Eye (tissue), 1 donor: ENCODE results near the gene PLSCR5.

Experiments
- DNase-seq: peaks from one replicate; pipeline ENCODE4 v3.0.0-alpha.2; 2015

PLSCR5 gene, protein sequence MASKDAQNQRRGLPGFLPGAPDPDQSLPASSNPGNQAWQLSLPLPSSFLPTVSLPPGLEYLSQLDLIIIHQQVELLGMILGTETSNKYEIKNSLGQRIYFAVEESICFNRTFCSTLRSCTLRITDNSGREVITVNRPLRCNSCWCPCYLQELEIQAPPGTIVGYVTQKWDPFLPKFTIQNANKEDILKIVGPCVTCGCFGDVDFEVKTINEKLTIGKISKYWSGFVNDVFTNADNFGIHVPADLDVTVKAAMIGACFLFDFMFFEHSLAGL

DNA sequence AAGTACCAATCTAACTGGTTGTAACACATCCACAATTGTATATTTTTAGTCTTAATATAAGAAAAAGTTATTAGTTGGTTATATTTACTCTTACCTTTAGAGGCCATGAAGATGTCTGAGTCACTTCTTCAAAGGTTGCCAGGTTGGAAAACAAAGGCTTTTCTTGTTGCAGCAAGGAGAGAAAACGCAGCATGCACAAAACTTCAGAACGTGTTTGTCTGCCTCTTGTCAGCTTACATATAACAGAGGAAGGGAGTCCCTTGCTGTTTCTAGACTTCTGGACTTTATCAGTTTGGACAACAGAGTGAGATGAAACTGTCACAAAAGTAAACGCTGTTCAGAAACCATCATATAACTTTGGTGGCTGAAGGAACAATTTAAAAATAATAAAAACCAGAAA lies at the start of gene PLSCR5:
PLSCR5 (minus strand) TSS at position 241 of the 400 bp plus-strand sequence; CDS start at position 107, 134 bp downstream.
- DNase-seq, result no peak

DNA sequence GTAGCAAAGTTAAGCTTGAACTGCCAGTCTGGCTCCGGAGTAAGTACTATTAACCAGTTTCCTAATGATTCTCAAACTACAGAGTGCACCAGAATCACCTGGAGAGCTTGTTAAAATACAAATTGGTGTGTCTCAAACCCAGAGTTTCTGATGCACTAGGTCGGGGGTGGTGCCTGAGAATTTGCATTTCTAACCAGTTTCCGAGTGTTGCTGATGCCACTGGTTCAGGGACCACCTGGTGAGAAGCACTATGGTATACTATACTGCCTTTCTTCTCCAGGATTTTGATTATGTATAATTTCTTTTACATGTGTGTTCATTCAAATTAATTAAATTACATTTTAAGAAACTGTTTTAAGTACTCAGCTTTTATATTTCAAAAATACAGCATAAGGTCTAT lies 48.8 kb upstream of the PLSCR5 start:
- no peak for DNase-seq

DNA sequence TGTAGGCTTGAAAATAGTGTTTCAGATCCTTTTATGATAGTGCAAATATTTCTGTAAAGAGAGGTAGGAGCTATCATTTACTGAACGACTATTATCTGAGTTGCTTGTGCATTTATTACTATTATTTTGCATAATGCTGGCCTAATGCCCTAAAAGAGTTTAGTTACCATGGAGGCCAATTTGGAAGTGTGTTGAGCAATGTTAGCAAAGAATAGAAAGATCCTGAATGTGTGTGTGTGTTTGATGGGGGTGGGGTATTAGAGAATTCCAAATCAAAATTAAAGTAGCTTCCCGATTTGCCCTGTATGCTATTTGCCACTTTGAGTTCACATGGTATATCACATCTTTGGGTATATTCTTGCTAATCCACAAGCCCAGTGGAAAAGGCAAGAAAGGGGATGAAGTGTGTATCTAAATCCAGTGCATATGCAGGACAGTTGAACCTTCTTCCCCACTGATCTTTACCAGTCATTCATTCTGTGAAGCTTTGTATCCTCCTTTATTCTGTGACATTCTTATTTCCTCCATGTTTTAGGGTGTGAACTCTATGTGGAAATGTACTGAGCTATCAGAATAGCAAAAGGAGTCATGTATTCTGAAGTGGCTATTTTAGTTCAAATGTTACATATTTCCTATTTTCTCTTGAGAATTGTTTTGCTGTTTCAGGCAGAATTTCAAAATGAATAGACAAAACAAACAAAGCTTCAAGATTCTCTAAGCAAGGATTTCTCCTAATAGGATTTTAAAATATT lies 45.7 kb upstream of the PLSCR5 start:
- no peak for DNase-seq

DNA sequence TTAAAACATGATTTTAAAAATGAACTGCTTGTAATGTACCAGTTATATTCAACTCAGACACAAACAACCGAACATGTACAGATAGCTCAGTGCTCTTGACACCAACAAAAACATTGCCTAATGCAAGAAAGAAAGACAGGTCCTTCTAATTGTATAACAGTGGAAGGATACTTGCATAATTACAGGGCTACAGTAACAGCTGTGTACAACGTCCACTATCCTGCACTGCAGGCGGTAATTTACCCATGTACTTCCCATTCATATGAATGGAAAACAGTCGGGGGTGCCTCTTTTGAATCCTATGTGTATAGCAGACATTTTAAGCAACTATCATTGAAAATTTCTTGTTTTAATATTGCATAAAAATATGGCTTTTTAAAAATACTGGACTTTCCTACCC lies 41.1 kb upstream of the PLSCR5 start:
- peak; percentile 22 for DNase-seq

DNA sequence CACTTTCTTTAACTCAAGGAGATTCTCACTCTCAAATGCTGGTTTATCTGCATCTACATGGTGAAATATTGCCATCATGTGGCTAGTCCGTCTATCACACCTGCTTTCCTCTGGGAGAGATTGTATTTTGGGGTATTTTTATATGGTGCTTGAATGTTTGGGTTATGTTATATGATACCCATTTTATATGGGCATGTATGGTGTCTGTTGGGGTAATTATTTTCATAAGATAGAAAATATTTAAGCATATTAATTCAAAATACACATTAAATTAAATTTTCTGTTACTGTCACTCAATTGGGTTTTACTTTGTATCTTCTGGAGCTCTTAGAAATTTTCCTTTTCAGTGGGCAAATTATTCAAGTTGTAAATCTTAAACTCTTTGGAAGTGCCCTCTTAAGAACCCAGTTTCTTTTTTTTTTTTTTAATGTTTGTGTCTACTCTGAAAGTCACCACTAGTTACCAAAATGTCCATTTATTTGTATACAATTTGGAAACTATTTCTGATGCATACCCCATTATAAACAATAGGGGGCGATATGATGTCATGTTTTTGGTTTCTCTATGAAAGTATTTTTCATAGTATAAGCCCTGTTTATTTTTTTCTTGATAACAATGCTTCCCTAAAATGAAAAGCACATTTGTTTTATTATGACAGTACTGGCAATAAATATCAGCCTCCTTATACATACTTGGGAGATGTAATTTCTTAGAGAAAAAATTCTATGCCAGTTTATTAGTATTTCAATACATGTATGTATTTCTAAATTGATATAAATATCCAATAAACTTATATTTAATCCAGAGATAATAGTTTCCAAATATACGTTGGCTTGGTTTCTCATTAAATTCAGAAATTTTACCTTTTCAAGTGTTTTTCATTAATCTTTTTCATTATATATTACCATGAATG lies 36.1 kb upstream of the PLSCR5 start:
- DNase-seq, result peak; percentile 76

DNA sequence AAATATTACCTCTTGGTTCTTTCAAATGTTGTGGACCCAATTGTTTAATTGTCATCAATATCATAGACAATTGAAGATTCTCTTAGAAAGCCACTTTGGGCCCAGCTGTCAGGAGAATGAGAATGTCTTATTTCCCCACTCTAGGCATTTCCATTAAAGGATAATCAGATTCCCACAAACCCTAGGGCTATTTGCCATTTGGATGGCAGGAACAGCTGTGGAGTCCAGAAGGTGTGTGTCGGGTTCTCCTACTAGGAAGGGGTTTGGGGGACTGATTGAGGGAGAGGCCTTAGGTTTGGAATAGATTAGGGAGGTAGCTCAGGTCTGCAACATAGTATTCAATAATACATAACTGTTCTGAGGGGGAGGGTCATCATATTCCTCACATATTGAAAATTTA lies 35.2 kb upstream of the PLSCR5 start:
- DNase-seq, result peak; percentile 29

DNA sequence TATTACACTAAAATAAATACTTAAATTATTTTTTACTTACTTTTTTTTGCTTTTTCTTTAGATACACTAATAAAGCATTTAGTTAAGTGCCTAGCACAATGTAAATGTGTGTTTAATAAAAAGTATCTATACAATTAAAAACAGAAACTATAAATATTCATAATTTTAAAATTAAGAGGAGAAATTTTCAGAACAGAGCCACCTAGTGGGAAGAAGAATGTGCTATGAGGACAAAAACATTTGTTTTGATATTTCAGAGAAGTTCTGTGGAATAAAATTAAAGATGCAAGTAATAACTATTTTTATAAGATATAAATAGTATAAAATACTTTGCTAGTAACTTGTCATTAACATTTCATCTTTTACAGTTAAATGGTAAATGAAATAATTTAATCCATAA lies 33.6 kb upstream of the PLSCR5 start:
- no peak for DNase-seq

DNA sequence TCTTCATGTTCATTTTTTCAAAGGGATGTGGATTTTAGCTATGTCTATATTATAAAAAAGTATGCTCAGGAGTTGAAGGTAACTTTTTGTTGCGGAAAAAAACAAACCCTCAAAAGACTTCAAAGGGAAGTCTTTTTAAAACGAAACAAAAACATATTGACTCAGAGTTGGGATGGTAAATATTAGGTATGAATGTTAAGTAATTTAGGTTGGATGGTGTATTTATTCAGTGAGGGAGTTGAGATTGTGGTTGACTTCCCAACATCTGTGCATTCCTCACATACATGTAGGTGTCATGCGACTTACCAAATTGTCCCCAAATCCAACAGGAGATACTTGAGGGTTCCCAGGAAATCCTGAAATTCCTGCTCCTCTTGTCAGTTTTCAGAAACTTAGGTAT lies 32.7 kb upstream of the PLSCR5 start:
- no peak for DNase-seq

DNA sequence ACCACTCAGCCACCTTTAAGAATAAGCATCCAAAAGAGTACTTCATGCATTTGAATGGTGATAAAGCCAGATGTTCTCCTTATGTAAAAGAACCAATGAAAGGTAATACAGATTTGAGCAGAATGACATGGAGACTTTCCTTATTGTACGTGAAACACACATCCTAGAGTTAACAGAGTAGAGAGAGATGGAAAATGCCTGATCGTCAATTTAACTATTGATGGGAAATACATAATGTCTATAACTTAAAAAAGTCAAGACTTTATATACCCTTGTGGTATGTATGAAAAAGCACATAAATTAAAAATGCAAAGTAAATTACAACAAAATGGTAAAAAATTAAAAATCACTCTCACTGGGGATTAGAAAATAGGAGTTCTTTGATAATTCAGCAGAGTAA lies 31.7 kb upstream of the PLSCR5 start:
- no peak for DNase-seq

DNA sequence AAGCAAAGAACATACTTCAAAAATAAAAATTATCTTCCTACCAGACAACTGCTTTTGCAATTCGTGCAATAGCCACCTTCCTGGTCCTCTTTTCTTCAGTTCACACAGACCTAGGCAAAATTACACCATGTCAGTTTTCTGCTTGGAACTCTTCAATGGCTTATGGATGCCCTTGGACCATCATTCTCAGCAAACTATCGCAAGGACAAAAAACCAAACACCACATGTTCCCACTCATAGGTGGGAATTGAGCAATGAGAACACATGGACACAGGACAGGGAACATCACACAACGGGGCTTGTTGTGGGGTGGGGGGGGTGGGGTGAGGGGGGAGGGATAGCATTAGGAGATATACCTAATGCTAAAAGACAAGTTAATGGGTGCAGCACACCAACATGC lies 29.2 kb upstream of the PLSCR5 start:
- no peak for DNase-seq

DNA sequence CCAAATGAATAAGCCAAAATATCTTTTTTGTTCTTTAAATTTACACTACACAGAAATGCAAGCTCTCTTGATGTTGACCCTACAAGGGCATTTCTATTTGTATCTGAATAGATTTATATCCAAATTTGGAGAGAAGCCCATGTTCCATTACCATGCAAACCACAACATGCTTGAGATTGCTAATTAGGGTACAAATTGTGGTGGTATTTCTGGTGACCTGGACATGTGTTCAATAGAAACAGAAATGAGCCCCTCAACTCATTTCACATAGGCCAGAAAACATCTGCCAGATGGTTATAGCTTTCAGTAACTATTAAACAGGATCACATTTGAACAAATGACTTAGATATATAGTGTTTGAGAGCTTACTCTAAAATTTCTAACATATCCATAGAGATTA lies 23.5 kb upstream of the PLSCR5 start:
- DNase-seq, result no peak

DNA sequence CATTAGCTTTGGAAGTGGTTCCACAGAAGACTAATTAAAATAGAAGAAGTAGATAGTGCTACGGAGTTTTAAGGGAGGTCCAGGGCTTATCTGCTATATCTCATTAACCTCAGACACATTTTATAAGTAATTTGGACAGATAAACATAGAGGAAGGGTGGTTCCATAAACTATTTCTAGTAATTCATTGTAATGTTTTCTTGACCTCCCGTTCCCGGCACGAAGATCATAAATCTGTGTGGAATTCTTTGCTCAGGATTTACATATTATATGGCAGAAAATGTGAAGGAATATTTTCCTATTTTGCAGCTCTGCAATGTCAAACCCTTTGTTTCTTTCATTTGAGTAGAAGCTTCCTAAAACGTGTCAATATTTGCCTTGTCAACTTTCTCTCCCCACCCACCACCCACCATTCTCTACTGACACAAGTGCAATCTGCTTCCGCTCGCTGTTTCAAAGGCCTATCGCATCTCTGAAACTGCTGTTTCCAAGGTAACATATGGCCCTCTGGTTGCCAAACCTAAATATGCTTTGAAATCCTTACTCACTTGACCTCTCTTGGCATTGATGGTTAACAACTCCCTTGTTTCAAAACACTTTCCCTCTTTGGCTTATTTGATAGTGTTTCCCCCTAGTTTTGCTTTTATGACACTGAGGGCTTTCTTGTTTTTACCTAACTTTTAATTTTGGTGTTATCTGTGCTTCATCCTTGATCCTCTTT lies 21.4 kb upstream of the PLSCR5 start:
- no peak for DNase-seq

DNA sequence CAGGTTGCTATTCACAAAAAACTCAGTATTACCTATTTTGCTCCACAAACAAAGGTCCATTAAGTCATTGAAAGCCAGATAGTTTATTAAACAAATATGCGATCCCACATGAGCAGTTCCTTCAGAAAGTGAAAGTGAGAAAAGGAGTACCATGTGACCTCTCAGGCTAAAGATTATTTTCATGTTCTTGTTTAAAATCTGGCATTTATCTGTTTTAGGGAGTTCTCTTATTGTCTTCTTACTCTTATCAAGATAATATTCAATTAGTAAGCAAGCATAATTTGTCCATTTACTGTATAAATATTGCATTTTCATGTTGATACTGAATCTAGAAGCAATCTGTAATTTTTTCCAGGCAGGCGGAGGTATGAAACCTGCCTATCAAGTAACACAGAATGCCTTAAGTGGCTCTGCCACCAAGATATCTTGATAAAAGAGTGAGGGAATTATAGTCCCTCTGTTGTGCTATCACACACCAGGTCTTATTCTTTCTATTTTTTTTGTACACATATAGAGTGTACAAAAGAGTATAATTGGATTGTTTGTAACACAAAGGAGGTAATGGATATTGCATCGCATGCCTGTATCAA lies 20.1 kb upstream of the PLSCR5 start:
- no peak for DNase-seq

DNA sequence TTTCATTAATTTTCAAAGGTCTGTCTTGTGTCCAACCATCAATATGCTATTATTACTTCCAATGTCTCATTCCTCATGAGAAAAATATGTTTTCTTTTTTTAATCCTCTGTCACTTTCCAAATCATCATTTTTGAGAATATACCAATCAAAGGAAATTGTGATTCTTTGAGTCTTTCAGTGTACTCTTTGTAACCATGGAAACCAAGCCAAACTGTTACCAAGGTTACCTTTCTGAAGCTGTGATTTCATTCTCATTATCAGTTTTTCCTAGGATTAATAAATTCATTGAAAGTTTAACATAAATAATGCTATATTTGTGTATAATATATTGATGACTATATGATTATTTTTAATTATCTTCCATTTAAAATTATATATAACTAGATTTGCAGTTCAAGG lies 16.6 kb upstream of the PLSCR5 start:
- no peak for DNase-seq

DNA sequence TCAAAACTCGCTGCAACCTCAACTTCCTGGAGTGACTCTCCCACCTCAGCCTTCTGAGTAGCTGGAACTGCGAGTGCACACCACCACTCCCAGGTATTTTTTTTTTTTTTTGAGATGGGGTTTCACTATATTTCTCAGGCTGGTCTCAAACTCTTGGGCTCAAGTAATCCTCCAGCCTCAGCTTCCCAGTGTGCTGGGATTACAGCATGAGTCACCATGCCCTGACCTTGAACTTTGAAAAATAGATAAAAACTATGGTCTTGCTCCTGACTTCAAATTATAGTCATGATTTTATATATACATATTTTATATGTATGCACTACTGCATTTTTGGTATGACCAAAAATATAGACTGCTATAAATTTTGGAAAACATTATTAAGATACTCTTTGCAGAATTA lies 6.9 kb upstream of the PLSCR5 start:
- DNase-seq, result no peak

DNA sequence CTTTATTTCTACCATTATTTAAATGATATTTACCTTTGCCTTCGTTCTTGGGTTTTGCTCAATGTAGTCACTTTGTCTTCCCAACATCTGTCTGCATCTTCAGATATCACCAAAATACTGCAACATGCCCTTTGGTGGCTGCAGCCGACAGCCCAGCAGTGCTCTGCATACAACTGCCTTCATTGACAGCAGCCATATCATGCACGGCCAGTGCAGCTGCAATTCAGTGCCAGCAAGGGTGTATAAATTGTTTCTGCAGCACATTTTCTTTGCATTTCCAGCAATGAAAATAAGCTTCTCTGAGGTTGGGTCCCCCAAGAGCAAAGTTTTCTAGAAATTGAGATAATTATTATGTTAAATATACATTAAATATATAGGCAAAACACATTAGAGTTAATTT lies 6.0 kb upstream of the PLSCR5 start:
- no peak for DNase-seq

DNA sequence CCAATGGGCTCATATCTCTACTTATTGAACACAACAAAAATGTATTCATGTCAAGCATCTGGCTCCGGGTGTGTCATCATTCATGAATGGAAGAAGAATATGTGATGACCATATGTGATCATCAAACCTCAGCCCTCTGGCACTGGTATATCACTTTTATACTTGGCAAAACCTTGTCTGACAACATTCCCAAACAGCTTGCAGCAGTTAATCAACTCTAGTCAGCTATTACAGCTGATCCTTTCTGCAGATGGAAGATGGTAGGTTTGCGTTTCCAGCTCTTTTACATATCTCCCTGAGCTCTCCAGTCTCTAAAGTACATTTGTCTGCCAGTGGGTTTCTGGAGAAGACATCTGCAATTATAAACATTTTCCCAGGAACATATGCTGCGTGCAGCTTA lies 6.6 kb downstream of the PLSCR5 start:
- no peak for DNase-seq

DNA sequence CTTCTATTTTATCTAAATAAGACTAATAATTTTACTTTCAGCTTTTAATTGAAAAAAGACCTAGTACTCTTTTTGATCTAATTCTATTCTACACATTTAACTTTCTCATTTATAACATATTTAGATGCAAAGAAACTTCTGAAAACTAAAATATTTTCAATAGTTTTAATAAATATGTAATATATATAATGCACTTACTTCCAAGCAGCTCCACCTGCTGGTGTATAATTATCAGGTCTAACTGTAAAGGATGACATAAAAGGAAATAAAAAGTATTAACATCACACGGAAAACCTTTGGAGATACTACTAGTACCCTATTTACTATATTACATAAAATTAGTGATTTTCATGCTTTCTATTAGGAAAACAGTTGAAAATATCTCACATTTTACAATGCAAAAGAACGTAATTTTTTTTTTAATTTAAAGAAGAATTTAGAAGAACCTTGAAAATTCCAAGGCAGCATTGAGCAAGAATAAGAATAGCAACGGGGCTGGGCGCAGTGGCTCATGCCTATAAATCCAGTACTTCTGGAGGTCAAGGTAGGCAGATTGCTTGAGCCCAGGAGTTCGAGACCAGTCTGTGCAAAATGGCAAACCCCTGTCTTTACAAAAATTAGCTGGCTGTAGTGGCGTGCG lies 10.2 kb downstream of the PLSCR5 start:
- no peak for DNase-seq

DNA sequence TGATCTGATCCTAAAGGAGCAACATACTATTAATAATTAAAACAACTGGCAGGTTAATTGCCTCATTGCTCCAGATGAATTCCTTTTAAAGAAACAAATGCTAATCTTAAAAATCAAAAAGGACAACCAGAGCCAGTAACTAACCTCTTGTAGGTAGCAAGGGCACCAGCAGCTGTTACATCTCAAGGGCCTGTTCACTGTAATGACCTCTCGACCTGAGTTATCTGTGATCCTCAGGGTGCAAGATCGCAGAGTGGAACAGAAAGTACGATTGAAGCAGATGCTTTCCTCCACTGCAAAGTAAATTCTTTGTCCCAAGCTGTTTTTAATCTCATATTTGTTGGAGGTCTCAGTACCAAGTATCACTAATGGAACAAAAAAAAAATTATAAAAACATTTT lies 11.4 kb downstream of the PLSCR5 start:
- no peak for DNase-seq

DNA sequence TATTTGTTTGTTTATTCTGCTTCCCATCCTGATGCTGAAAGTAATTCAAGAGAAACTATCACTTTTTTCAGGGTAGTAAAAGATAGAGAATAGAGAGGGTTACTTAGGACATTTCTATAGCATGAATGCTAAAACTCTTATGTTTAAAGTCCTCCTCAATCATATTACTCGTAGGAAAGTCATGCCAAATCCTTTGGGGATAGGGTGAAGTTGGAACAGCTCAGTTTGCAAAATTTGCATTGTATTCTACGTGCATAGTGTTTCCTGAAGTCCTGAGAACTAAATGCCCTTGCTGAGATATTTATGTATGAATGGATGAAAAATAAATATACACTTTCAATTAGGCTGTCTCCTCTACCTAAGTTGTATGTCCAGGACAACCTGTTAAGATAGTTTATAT lies 14.6 kb downstream of the PLSCR5 start:
- no peak for DNase-seq

DNA sequence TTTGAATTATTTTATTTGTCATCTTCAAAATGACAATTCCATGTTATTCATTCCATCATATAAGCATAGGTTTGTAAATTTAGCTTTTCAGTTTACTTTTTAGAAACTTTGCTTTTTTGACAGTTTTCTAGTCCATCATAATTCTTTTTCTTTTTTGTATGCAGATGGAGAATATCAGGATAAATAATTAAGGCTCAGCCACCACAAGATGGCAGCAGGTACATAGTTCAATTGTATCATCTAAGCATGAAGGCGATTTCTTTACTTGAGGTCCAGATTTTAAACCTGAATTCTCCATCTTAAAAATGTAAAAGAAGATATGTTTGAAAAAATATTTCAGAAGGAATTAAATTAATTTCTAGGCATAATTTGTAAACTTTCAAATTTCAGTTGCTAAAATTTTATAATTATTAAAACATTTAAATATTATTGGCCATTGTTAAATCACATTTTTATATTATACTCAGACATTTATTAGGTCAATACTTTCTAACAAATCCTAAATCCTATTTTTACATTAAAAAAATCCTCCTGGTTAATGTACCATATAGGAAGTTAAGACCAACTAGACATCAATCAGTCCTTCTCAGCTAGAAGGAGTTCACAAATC lies 15.1 kb downstream of the PLSCR5 start:
- peak; percentile 67 for DNase-seq

DNA sequence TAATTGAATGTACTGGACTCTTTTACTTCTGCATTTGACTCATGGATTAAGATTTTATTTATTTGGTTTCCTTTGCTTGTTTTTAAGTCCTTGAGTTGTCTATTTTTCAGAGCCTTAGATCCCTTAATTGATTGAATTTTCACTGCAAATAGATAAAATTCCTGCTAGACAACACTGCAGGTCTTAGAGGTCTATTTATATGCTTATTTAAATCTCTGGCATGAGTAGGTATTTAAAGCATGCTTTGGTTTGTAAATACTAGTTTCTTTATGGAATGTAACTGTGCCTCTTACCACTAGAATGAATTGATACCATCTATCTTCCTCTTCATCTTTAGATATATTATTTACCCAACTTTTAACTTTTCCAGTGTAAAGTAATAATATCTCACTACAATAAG lies 20.0 kb downstream of the PLSCR5 start:
- DNase-seq, result no peak
